Liver (tissue), 3 donors: Measurements from ENCODE around the gene UGT1A9.
A peak's percentile ranks its signal among the peaks of the same experiment; 100 is the strongest.

ENCODE experiments used
- ATF3 ChIP-seq: IDR thresholded peaks from 2 replicates; pipeline ENCODE4 v1.6.1; 2016; ENCODE audit warnings: antibody characterized with exemption
- CTCF ChIP-seq: fragments of 150-350 bp; IDR thresholded peaks from 2 replicates; pipeline ENCODE4 v1.5.1; 2017; ENCODE audit warnings: improper control_type of control experiment, low read depth, low read length; ENCODE audit not compliant: missing input control
- FOXA2 ChIP-seq: IDR thresholded peaks from 2 replicates; pipeline ENCODE4 v1.6.1; 2016; ENCODE audit warnings: antibody characterized with exemption
- HNF4A ChIP-seq, 2 donors: conservative IDR thresholded peaks; 2 replicates each; pipeline ENCODE4 v1.6.1; 2016; ENCODE audit warnings: antibody characterized with exemption in 2 of 2, mild to moderate bottlenecking in 2 of 2
- MAX ChIP-seq: IDR thresholded peaks from 2 replicates; pipeline ENCODE4 v1.6.1; 2016; ENCODE audit warnings: antibody characterized with exemption
- REST ChIP-seq: IDR thresholded peaks from 2 replicates; pipeline ENCODE4 v1.6.1; 2016; ENCODE audit warnings: antibody characterized with exemption, mild to moderate bottlenecking
- SP1 ChIP-seq: IDR thresholded peaks from 2 replicates; pipeline ENCODE4 v1.6.1; 2018; ENCODE audit warnings: antibody characterized with exemption, mild to moderate bottlenecking
- TAF1 ChIP-seq: conservative IDR thresholded peaks from 2 replicates; pipeline ENCODE4 v1.6.1; 2016; ENCODE audit warnings: antibody characterized with exemption, mild to moderate bottlenecking
- YY1 ChIP-seq: IDR thresholded peaks from 2 replicates; pipeline ENCODE4 v1.6.1; 2016; ENCODE audit warnings: antibody characterized with exemption, mild to moderate bottlenecking
- donor health status: healthy.
- donor health status: healthy.

- peak; percentile 59 for TF ChIP-seq MAX
- TF ChIP-seq TAF1, result no peak
- peak; percentile 59 for TF ChIP-seq REST
- TF ChIP-seq YY1, result peak; percentile 78
- no peak for TF ChIP-seq CTCF
- peak; percentile 32 for TF ChIP-seq ATF3
- TF ChIP-seq SP1, result peak; percentile 94
- TF ChIP-seq FOXA2, result peak; percentile 72
- peak; percentile 97 to 98 for TF ChIP-seq HNF4A (conservative IDR thresholded peaks at IDR 0.05)
Observed at GRCh38 chr2:233745073-233745755, 73.5 kb downstream of the UGT1A9 start.
